Neural cell (in vitro differentiated cells): Measurements from ENCODE around the gene CHL1. TPM values are rescaled to one million over a fixed set of nuclear protein-coding genes. Genes with fewer than 3 reads are reported as not detected.

ENCODE experiments used
- H2AFZ ChIP-seq: fragments of 200-600, 300-800 bp; sonication (generic), shearing (Covaris generic); 2 replicates; pipeline ENCODE4 v1.6.0; 2014; ENCODE audit warnings: low read depth, mild to moderate bottlenecking, antibody characterized with exemption, low read length, moderate library complexity
- H3F3A ChIP-seq: fragments of 200-600 bp; shearing (Covaris generic); 2 replicates; pipeline ENCODE4 v1.6.1; 2016; ENCODE audit warnings: mild to moderate bottlenecking, moderate library complexity, mixed read lengths, antibody characterized with exemption, low read length; ENCODE audit not compliant: insufficient read depth, poor library complexity, severe bottlenecking
- H3K27ac ChIP-seq: fragments of 200-600, 300-800 bp; sonication (generic), shearing (Covaris generic); 2 replicates; pipeline ENCODE4 v1.5.1; 2014; ENCODE audit warnings: mild to moderate bottlenecking, low read length, moderate library complexity
- H3K27me3 ChIP-seq: fragments of 300-800, 200-600 bp; sonication (generic), shearing (Covaris generic); 2 replicates; pipeline ENCODE4 v1.6.0; 2014; ENCODE audit warnings: mild to moderate bottlenecking, low read depth, low read length, moderate library complexity; ENCODE audit not compliant: insufficient read depth
- H3K36me3 ChIP-seq: fragments of 300-800, 200-600 bp; sonication (generic), shearing (Covaris generic); 2 replicates; pipeline ENCODE4 v1.5.1; 2014; ENCODE audit warnings: mild to moderate bottlenecking, antibody characterized with exemption, low read length, moderate library complexity; ENCODE audit not compliant: insufficient read depth
- H3K4me2 ChIP-seq: fragments of 300-800, 200-600 bp; sonication (generic), shearing (Covaris generic); 2 replicates; pipeline ENCODE4 v1.6.0; 2014; ENCODE audit warnings: mild to moderate bottlenecking, low read length
- H3K4me3 ChIP-seq: fragments of 300-800, 200-600 bp; sonication (generic), shearing (Covaris generic); 2 replicates; pipeline ENCODE4 v1.5.1; 2014; ENCODE audit warnings: mild to moderate bottlenecking, low read length, moderate library complexity
- H3K79me2 ChIP-seq: fragments of 200-600 bp; shearing (Covaris generic); replicated peaks from 2 replicates; pipeline ENCODE4 v1.6.0; 2014; ENCODE audit warnings: mild to moderate bottlenecking, low read length, moderate library complexity; ENCODE audit not compliant: insufficient read depth
- H3K9ac ChIP-seq: fragments of 300-800, 200-600 bp; sonication (generic), shearing (Covaris generic); 2 replicates; pipeline ENCODE4 v1.6.1; 2016; ENCODE audit warnings: mild to moderate bottlenecking, low read length, mixed read lengths
- H3K9me2 ChIP-seq: fragments of 200-600 bp; shearing (Covaris generic); 2 replicates; pipeline ENCODE4 v1.6.1; 2016; ENCODE audit warnings: mild to moderate bottlenecking, low read length, mixed read lengths; ENCODE audit not compliant: insufficient read depth
- H3K9me3 ChIP-seq: fragments of 200-600, 300-800 bp; sonication (generic), shearing (Covaris generic); 2 replicates; pipeline ENCODE4 v1.6.1; 2016; ENCODE audit warnings: mild to moderate bottlenecking, mixed run types, low read length, moderate library complexity, mixed read lengths
- H4K20me1 ChIP-seq: fragments of 200-600 bp; shearing (Covaris generic); 2 replicates; pipeline ENCODE4 v1.6.1; 2016; ENCODE audit warnings: mild to moderate bottlenecking, mixed run types; ENCODE audit not compliant: insufficient read depth
- EP300 ChIP-seq: fragments of 450-650 bp; conservative IDR thresholded peaks from 2 replicates; pipeline ENCODE4 v1.6.1; 2014; ENCODE audit warnings: antibody characterized with exemption, mild to moderate bottlenecking, moderate library complexity; ENCODE audit not compliant: poor library complexity, severe bottlenecking
- EZH2 ChIP-seq: fragments of 200-600, 300-800 bp; shearing (Covaris generic), sonication (generic); IDR thresholded peaks from 2 replicates; pipeline ENCODE4 v1.6.1; 2014; ENCODE audit warnings: antibody characterized with exemption, low read length, borderline replicate concordance, mild to moderate bottlenecking; ENCODE audit not compliant: insufficient read depth, poor library complexity, severe bottlenecking
- MXI1 ChIP-seq: fragments of 450-650 bp; conservative IDR thresholded peaks from 2 replicates; pipeline ENCODE4 v1.6.1; 2014; ENCODE audit warnings: antibody characterized with exemption, mild to moderate bottlenecking; ENCODE audit not compliant: poor library complexity, severe bottlenecking
- POLR2AphosphoS5 ChIP-seq: IDR thresholded peaks from 2 replicates; pipeline ENCODE4 v1.6.1; 2012
- RAD21 ChIP-seq: fragments of 450-650 bp; conservative IDR thresholded peaks from 2 replicates; pipeline ENCODE4 v1.6.1; 2014; ENCODE audit warnings: antibody characterized with exemption, mild to moderate bottlenecking, moderate library complexity
- SMC3 ChIP-seq: fragments of 450-650 bp; conservative IDR thresholded peaks from 2 replicates; pipeline ENCODE4 v1.6.1; 2014; ENCODE audit warnings: antibody characterized with exemption, mild to moderate bottlenecking, moderate library complexity; ENCODE audit not compliant: poor library complexity
- TAF1 ChIP-seq: IDR thresholded peaks from 2 replicates; pipeline ENCODE4 v1.6.1; 2012; ENCODE audit warnings: low read depth
- polyA plus RNA-seq: library from polyadenylated mRNA; depleted of rRNA; stranded (reverse); fragments of >200 nt; gene quantifications from 2 replicates; pipeline ENCODE4 v1.2.3, GENCODE V29; 2014
- TF ChIP-seq, protein P1 (sequence below): IDR thresholded peaks from 2 replicates; pipeline ENCODE4 v1.6.1; 2012; ENCODE audit warnings: borderline replicate concordance
- TF ChIP-seq, protein P2 (sequence below): fragments of 450-650 bp; IDR thresholded peaks from 2 replicates; pipeline ENCODE4 v1.5.1; 2014; ENCODE audit warnings: antibody characterized with exemption, mild to moderate bottlenecking, moderate library complexity; ENCODE audit not compliant: poor library complexity, severe bottlenecking

CHL1 gene
- polyA plus RNA-seq, 1 donor from 2014 or later, result 199 TPM

DNA sequence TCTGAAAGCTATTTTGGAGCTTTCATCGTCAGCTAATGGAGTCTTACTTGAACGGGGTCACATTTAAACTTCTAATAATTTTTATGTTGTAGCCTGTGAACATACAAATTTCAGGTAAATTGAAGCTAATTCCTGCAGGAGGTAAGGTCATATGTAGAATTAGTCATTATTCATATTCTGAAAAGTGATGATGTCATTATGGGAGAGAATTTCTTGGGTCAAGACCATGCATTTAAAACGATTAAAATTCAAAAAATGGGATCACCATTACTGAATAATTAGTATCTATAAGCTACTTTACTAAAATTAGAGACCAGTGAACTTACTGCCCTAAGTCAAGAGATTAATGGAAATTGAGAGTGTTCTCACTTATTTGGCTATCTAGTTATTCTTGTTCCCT lies 120.4 kb downstream of the CHL1 start:
- Histone ChIP-seq H3K36me3 (no peaks in the 10 kb centered on the region), H3K4me3 (no peak overlapping the region), H3K27ac (no peak overlapping the region), H3K4me2 (no peak overlapping the region), H2AFZ (no peak overlapping the region), H3K9me3 (no peaks in the 10 kb centered on the region), H3K9ac (no peak overlapping the region), H3F3A (no peaks in the 10 kb centered on the region), H4K20me1 (no peaks in the 10 kb centered on the region), H3K9me2 (no peaks in the 10 kb centered on the region), H3K79me2 (no peaks in the 10 kb centered on the region), H3K27me3 (no peaks in the 10 kb centered on the region)
- TF ChIP-seq RAD21 (no peak), EZH2 (no peak), POLR2AphosphoS5 (no peak), TAF1 (no peak), MXI1 (no peak), SMC3 (no peak), EP300 (no peak)
- TF ChIP-seq, protein P1, sequence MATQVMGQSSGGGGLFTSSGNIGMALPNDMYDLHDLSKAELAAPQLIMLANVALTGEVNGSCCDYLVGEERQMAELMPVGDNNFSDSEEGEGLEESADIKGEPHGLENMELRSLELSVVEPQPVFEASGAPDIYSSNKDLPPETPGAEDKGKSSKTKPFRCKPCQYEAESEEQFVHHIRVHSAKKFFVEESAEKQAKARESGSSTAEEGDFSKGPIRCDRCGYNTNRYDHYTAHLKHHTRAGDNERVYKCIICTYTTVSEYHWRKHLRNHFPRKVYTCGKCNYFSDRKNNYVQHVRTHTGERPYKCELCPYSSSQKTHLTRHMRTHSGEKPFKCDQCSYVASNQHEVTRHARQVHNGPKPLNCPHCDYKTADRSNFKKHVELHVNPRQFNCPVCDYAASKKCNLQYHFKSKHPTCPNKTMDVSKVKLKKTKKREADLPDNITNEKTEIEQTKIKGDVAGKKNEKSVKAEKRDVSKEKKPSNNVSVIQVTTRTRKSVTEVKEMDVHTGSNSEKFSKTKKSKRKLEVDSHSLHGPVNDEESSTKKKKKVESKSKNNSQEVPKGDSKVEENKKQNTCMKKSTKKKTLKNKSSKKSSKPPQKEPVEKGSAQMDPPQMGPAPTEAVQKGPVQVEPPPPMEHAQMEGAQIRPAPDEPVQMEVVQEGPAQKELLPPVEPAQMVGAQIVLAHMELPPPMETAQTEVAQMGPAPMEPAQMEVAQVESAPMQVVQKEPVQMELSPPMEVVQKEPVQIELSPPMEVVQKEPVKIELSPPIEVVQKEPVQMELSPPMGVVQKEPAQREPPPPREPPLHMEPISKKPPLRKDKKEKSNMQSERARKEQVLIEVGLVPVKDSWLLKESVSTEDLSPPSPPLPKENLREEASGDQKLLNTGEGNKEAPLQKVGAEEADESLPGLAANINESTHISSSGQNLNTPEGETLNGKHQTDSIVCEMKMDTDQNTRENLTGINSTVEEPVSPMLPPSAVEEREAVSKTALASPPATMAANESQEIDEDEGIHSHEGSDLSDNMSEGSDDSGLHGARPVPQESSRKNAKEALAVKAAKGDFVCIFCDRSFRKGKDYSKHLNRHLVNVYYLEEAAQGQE, result no peak
- TF ChIP-seq, protein P2, sequence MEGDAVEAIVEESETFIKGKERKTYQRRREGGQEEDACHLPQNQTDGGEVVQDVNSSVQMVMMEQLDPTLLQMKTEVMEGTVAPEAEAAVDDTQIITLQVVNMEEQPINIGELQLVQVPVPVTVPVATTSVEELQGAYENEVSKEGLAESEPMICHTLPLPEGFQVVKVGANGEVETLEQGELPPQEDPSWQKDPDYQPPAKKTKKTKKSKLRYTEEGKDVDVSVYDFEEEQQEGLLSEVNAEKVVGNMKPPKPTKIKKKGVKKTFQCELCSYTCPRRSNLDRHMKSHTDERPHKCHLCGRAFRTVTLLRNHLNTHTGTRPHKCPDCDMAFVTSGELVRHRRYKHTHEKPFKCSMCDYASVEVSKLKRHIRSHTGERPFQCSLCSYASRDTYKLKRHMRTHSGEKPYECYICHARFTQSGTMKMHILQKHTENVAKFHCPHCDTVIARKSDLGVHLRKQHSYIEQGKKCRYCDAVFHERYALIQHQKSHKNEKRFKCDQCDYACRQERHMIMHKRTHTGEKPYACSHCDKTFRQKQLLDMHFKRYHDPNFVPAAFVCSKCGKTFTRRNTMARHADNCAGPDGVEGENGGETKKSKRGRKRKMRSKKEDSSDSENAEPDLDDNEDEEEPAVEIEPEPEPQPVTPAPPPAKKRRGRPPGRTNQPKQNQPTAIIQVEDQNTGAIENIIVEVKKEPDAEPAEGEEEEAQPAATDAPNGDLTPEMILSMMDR, result no peak

GRCh38 chr3:318903-319302 lies 122.3 kb downstream of the CHL1 start:
- no peak overlapping the region for H3K4me2 ChIP-seq
- no peaks in the 10 kb centered on the region for H3K9me3 ChIP-seq
- no peaks in the 10 kb centered on the region for H3K79me2 ChIP-seq
- TF ChIP-seq RAD21 (no peak), TAF1 (no peak), EZH2 (no peak), EP300 (no peak), SMC3 (no peak), MXI1 (no peak), POLR2AphosphoS5 (no peak)
- TF ChIP-seq, protein P1, result no peak
- TF ChIP-seq, protein P2, result no peak
- H2AFZ ChIP-seq, result no peak overlapping the region
- H3K9me2 ChIP-seq, result no peaks in the 10 kb centered on the region
- H3K36me3 ChIP-seq, result no peaks in the 10 kb centered on the region
- no peaks in the 10 kb centered on the region for H4K20me1 ChIP-seq
- no peaks in the 10 kb centered on the region for H3F3A ChIP-seq
- no peak overlapping the region for H3K4me3 ChIP-seq
- H3K27me3 ChIP-seq, result no peaks in the 10 kb centered on the region
- H3K9ac ChIP-seq, result no peak overlapping the region
- no peak overlapping the region for H3K27ac ChIP-seq
